Right atrium auricular region (tissue), 2 donors: ENCODE measurements around the gene NETO2. TPM values are rescaled to one million over a fixed set of nuclear protein-coding genes. Genes with fewer than 3 reads are reported as not detected.
"Not testable (repeated sequence)": the region's sequence is repeated elsewhere in the genome, so short reads cannot be mapped to it uniquely, and the experiment has no call there.

Experiments used
- DNase-seq: peaks from one replicate; pipeline ENCODE4 v3.0.0-alpha.2; 2019; ENCODE audit warnings: low spot score
- H3K27ac ChIP-seq, 2 donors: fragments of 200-600 bp; sonication (generic); 1 replicate in 1 of 2; 2 replicates in 1 of 2; pipeline ENCODE4 v1.5.1; 2016 to 2019
- H3K27me3 ChIP-seq, 2 donors: fragments of 200-600 bp; sonication (generic); one replicate each; pipeline versions ENCODE4 v1.5.1 to v1.6.0; 2017 to 2019
- H3K36me3 ChIP-seq: fragments of 200-600 bp; sonication (generic); one replicate; pipeline ENCODE4 v1.5.1; 2016
- H3K4me1 ChIP-seq, 2 donors: fragments of 200-600 bp; sonication (generic); one replicate each; pipeline versions ENCODE4 v1.5.1 to v1.6.0; 2017 to 2019
- H3K4me3 ChIP-seq, 2 donors: fragments of 200-600 bp; sonication (generic); 1 replicate in 1 of 2; 2 replicates in 1 of 2; pipeline ENCODE4 v1.5.1; 2017 to 2019; ENCODE audit warnings: mild to moderate bottlenecking in 1 of 2, moderate library complexity in 1 of 2
- H3K9me3 ChIP-seq, 2 donors: fragments of 200-600 bp; sonication (generic); one replicate each; pipeline ENCODE4 v1.5.1; 2019
- CTCF ChIP-seq, 2 donors: fragments of 200-600 bp; sonication (generic); IDR thresholded peaks; one replicate each; pipeline ENCODE4 v1.5.1; 2019; ENCODE audit warnings: antibody characterized with exemption in 2 of 2
- total RNA-seq, 2 donors: library from RNA; depleted of rRNA; stranded (reverse); fragments of >200 nt; gene quantifications; one replicate each; pipeline ENCODE4 v1.1.0, GENCODE V29; 2016

Gene NETO2
- 1 to 10 TPM in 1 of 2 donors, under 1 TPM in 1; 0.93 to 2.0 TPM for total RNA-seq

GRCh38 chr16:47143677-47144558 is at the start of gene NETO2:
TSS of gene NETO2 (minus strand) at chr16:47143945. CDS start at chr16:47143612, 333 bp downstream.
- Histone ChIP-seq H3K36me3 (no peaks in the 10 kb centered on the region), H3K9me3 (no peaks in the 10 kb centered on the region), H3K4me1 (peaks cover 0 to 22% of the 10 kb centered on the region in 2 donors), H3K27me3 (no peaks in the 10 kb centered on the region), H3K4me3 (peak within 1 kb of the TSS; percentile 46 to 60), H3K27ac (peak within 1 kb of the TSS in 1 of 2 donors; percentile 4)
- DNase-seq, result no peak
- peak; percentile 35 to 72 for TF ChIP-seq CTCF (IDR thresholded peaks at IDR 0.05)

- Histone ChIP-seq H3K27ac (no peak overlapping the region), H3K27me3 (no peaks in the 10 kb centered on the region), H3K4me1 (no peaks in the 10 kb centered on the region), H3K4me3 (no peak overlapping the region), H3K36me3 (no peaks in the 10 kb centered on the region), H3K9me3 (no peaks in the 10 kb centered on the region)
- TF ChIP-seq CTCF (IDR thresholded peaks at IDR 0.05), result no peak
- no peak for DNase-seq
Measured at GRCh38 chr16:47182318-47182717, 38.6 kb upstream of the NETO2 start.

GRCh38 chr16:47181066-47181465 is 37.3 kb upstream of the NETO2 start:
- H3K9me3 ChIP-seq, H3K36me3 ChIP-seq, DNase-seq, H3K4me3 ChIP-seq, H3K27me3 ChIP-seq, H3K27ac ChIP-seq, H3K4me1 ChIP-seq: not testable (repeated sequence)

GRCh38 chr16:47180073-47180472 is 36.3 kb upstream of the NETO2 start:
- no peaks in the 10 kb centered on the region for H3K4me1 ChIP-seq
- H3K27ac ChIP-seq, result no peak overlapping the region
- TF ChIP-seq CTCF (IDR thresholded peaks at IDR 0.05), result no peak
- no peaks in the 10 kb centered on the region for H3K27me3 ChIP-seq
- no peaks in the 10 kb centered on the region for H3K9me3 ChIP-seq
- H3K4me3 ChIP-seq, result no peak overlapping the region
- DNase-seq, result no peak
- no peaks in the 10 kb centered on the region for H3K36me3 ChIP-seq

- H3K9me3 ChIP-seq, result no peaks in the 10 kb centered on the region
- H3K4me3 ChIP-seq, result no peak overlapping the region
- H3K27ac ChIP-seq, result no peak overlapping the region
- no peaks in the 10 kb centered on the region for H3K4me1 ChIP-seq
- no peak for DNase-seq
- TF ChIP-seq CTCF (IDR thresholded peaks at IDR 0.05), result no peak
- H3K36me3 ChIP-seq, result no peaks in the 10 kb centered on the region
- H3K27me3 ChIP-seq, result no peaks in the 10 kb centered on the region
Measured at GRCh38 chr16:47175152-47175551, 31.4 kb upstream of the NETO2 start.

GRCh38 chr16:47162670-47163420 is 19.1 kb upstream of the NETO2 start:
- Histone ChIP-seq H3K36me3 (peaks cover 18% of the 10 kb centered on the region), H3K4me1 (no peaks in the 10 kb centered on the region), H3K4me3 (no peak overlapping the region), H3K27ac (no peak overlapping the region), H3K9me3 (no peaks in the 10 kb centered on the region), H3K27me3 (no peaks in the 10 kb centered on the region)
- DNase-seq, result no peak
- TF ChIP-seq CTCF (IDR thresholded peaks at IDR 0.05), result no peak
